Hippocampal formation (tissue), 2 donors: ENCODE data around the gene KRABD2.
"Not testable (repeated sequence)": the region's sequence is repeated elsewhere in the genome, so short reads cannot be mapped to it uniquely, and the experiment has no call there.

Experiments
- DNase-seq, 2 donors: peaks; one replicate each; lab custom pipeline; 2025; lab: John Stamatoyannopoulos, UW

The KRABD2 gene

GRCh38 chr17:8392674-8393469 is 16.4 kb upstream of the KRABD2 start:
- DNase-seq, result no peak

- no peak for DNase-seq
Measured at GRCh38 chr17:8392274-8392673, 15.8 kb upstream of the KRABD2 start.

GRCh38 chr17:8391711-8392110 is 15.2 kb upstream of the KRABD2 start:
- DNase-seq, result no peak

- no peak for DNase-seq
Measured at GRCh38 chr17:8387914-8388651, 11.6 kb upstream of the KRABD2 start.

- no peak for DNase-seq
Measured at GRCh38 chr17:8386841-8387240, 10.3 kb upstream of the KRABD2 start.

GRCh38 chr17:8384801-8385378 is 8.4 kb upstream of the KRABD2 start:
- DNase-seq, result no peak

- peak; percentile 95 to 98 for DNase-seq
Measured at GRCh38 chr17:8383143-8383822, 6.8 kb upstream of the KRABD2 start, which contains the start of gene RPL26. RPL26 (minus strand) TSS chr17:8383193; CDS start chr17:8382310, 883 bp downstream.

- no peak for DNase-seq
Measured at GRCh38 chr17:8382880-8383142, 6.3 kb upstream of the KRABD2 start.

- no peak for DNase-seq
Measured at GRCh38 chr17:8382052-8382879, 5.8 kb upstream of the KRABD2 start.

- no peak for DNase-seq
Measured at GRCh38 chr17:8380049-8380448, 3.5 kb upstream of the KRABD2 start.

- not testable (repeated sequence) for DNase-seq
Measured at GRCh38 chr17:8378117-8378516, 1.6 kb upstream of the KRABD2 start.

- DNase-seq, result no peak
Measured at GRCh38 chr17:8377422-8377821, 918 bp upstream of the KRABD2 start.

- no peak for DNase-seq
Measured at GRCh38 chr17:8375738-8376259, 705 bp downstream of the KRABD2 start.

GRCh38 chr17:8373856-8374255 is 2.6 kb downstream of the KRABD2 start:
- not testable (repeated sequence) for DNase-seq

GRCh38 chr17:8372422-8372821 is 4.1 kb downstream of the KRABD2 start:
- DNase-seq, result no peak

GRCh38 chr17:8371786-8372185 is 4.7 kb downstream of the KRABD2 start:
- no peak for DNase-seq

- no peak for DNase-seq
Measured at GRCh38 chr17:8369944-8370343, 6.6 kb downstream of the KRABD2 start.

GRCh38 chr17:8368193-8368592 is 8.3 kb downstream of the KRABD2 start:
- no peak for DNase-seq

- DNase-seq, result no peak
Measured at GRCh38 chr17:8366231-8366630, 10.3 kb downstream of the KRABD2 start.

- no peak for DNase-seq
Measured at GRCh38 chr17:8365143-8365542, 11.4 kb downstream of the KRABD2 start.

- DNase-seq, result no peak
Measured at GRCh38 chr17:8362651-8363332, 13.7 kb downstream of the KRABD2 start.
